Esophagus squamous epithelium (tissue), 4 donors: Measurements from ENCODE around the gene SPIB.

Source experiments
- CTCF ChIP-seq, 6 experiments: fragments of 450-650 bp in 4 of 6; fragments of 200-600 bp in 2 of 6; sonication (generic) in 2 of 6; IDR thresholded peaks; one replicate each; pipeline ENCODE4 v1.5.1; 2016 to 2019; ENCODE audit warnings: antibody characterized with exemption in 6 of 6, mild to moderate bottlenecking in 4 of 6, moderate library complexity in 4 of 6
- POLR2A ChIP-seq, 4 donors: fragments of 450-650 bp; IDR thresholded peaks; one replicate each; pipeline ENCODE4 v1.6.1; 2017; ENCODE audit warnings: antibody characterized with exemption in 4 of 4, mild to moderate bottlenecking in 4 of 4, moderate library complexity in 3 of 4

- TF ChIP-seq POLR2A (IDR thresholded peaks at IDR 0.05) (no peak), CTCF (IDR thresholded peaks at IDR 0.05) (no peak)
These were observed 32.4 kb downstream of the SPIB start for GRCh38 chr19:50451223-50451534.
